ENCODE data around the gene MYLK4.

DNA sequence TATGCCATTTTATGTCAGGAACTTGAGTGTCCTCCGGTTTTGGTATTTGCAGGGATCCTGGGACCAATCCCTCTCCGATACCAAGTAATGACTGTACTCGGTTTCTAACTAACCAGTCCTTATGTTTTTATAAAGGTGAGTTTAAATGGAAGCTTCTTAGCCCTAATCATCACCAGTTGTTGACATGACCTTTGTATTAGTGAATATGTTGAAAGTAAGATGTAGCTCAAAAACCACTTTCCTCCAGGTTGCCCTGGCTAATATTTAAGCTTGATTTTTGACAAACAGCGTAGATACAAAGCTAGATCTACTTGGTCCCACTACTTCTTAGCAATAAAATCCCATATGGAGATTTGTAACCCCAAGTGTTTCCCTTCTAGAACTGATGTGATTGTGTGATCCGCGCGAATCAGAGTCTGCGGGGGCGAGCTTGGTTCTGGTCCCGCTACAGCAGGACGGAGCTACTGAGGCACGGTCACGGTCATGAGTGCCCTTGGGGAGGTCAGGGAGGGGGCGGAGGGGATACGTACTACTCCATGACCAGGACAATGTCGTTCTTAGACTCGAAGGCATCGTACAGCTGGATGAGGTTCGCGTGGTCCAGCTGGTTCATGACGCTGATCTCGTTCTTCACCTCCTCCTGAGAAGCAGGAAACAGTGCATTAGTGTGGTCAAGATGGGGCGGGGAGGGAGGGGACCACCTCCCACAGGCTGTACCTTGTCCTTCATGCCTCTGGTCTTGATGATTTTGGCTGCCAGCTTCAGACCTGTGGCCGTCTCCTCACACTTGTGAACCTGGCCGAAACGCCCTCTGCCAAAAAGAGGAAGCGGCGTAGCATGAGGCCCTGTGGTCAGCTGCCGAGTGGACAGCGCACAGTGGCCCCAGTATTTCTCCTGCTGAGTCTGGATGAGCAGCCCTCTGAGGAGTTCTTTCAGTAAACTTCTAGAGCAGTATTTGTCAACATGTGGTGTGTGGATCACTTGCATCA lies 65.7 kb downstream of the MYLK4 start:
- TF ChIP-seq POLR2AphosphoS5 (IDR thresholded peaks at IDR 0.05; ENCODE audit: borderline replicate concordance, low read depth, low read length) (no peak), EZH2 (IDR thresholded peaks at IDR 0.05) (no peak)

All from SK-N-MC (cell line).